HCT116 (cell line): Measurements from ENCODE around the gene PANK4.

Experiments used
- CTCF ChIP-seq, 3 experiments: fragments of 200-600 bp in 1 of 3; sonication (generic) in 1 of 3; IDR thresholded peaks in 2 of 3; conservative IDR thresholded peaks in 1 of 3; 2 replicates each; pipeline ENCODE4 v1.5.1; 2012 to 2017; ENCODE audit warnings: low read depth in 2 of 3, low read length in 2 of 3, antibody characterized with exemption in 1 of 3, borderline replicate concordance in 1 of 3, control low read depth in 1 of 3, mild to moderate bottlenecking in 1 of 3, mixed read lengths in 1 of 3, mixed run types in 1 of 3, moderate library complexity in 1 of 3; ENCODE audit not compliant: insufficient read depth in 1 of 3
- EZH2 ChIP-seq: fragments of 200-600 bp; sonication (generic); IDR thresholded peaks from 2 replicates; pipeline ENCODE4 v1.6.1; 2017; ENCODE audit warnings: antibody characterized with exemption, mixed run types
- JUND ChIP-seq: IDR thresholded peaks from 2 replicates; pipeline ENCODE4 v1.6.1; 2012
- POLR2A ChIP-seq: IDR thresholded peaks from 2 replicates; pipeline ENCODE4 v1.7.0; 2011; ENCODE audit warnings: borderline replicate concordance; ENCODE audit not compliant: insufficient read depth, insufficient read length; ENCODE audit errors: extremely low read depth
- SP1 ChIP-seq: IDR thresholded peaks from 2 replicates; pipeline ENCODE4 v1.6.1; 2012; ENCODE audit warnings: low read depth

- TF ChIP-seq CTCF (IDR thresholded peaks at IDR 0.05 in 2 of 3, conservative IDR thresholded peaks at IDR 0.05 in 1 of 3; ENCODE audit: borderline replicate concordance in 1 of 3, insufficient read depth in 1 of 3, low read depth in 2 of 3, low read length in 2 of 3) (no peak), POLR2A (no peak), EZH2 (no peak), JUND (no peak), SP1 (no peak)
Measured at GRCh38 chr1:2558420-2558819, 32.0 kb upstream of the PANK4 start.
